Lung (tissue), 12 donors: Measurements from ENCODE around the gene EFNA5. TPM values are rescaled to one million over a fixed set of nuclear protein-coding genes. Genes with fewer than 3 reads are reported as not detected.

ENCODE experiments used
- ATAC-seq: fragments of 200-7000 bp; cut with Tn5 transposase; one replicate; pipeline ENCODE4 v1.9.1; 2020; ENCODE audit warnings: moderate number of reproducible peaks; ENCODE audit not compliant: insufficient read depth, low FRiP score
- DNase-seq, 3 donors: peaks; one replicate each; pipeline ENCODE4 v3.0.0-alpha.2; 2013 to 2017
- H3K27ac ChIP-seq, 2 donors: one replicate each; pipeline ENCODE4 v1.5.1; 2013; ENCODE audit warnings: mild to moderate bottlenecking in 2 of 2, moderate library complexity in 2 of 2, control low read depth in 1 of 2, inconsistent platforms in 1 of 2, low read depth in 1 of 2, low read length in 1 of 2
- H3K27me3 ChIP-seq, 3 donors: one replicate each; pipeline ENCODE4 v1.5.1; 2013; ENCODE audit warnings: low read length in 2 of 3; ENCODE audit not compliant: control insufficient read depth in 3 of 3, insufficient read depth in 3 of 3
- H3K36me3 ChIP-seq, 4 donors: one replicate each; pipeline ENCODE4 v1.5.1; 2013; ENCODE audit warnings: low read length in 4 of 4, mild to moderate bottlenecking in 1 of 4, moderate library complexity in 1 of 4; ENCODE audit not compliant: control insufficient read depth in 4 of 4, insufficient read depth in 4 of 4
- H3K4me1 ChIP-seq, 5 donors: one replicate each; pipeline ENCODE4 v1.5.1; 2013; ENCODE audit warnings: low read length in 5 of 5, mild to moderate bottlenecking in 2 of 5, moderate library complexity in 1 of 5; ENCODE audit not compliant: control insufficient read depth in 5 of 5, insufficient read depth in 5 of 5
- H3K4me3 ChIP-seq: one replicate; pipeline ENCODE4 v1.5.1; 2013; ENCODE audit warnings: mild to moderate bottlenecking, control low read depth, moderate library complexity
- H3K9ac ChIP-seq, 2 donors: one replicate each; pipeline ENCODE4 v1.5.1; 2013; ENCODE audit warnings: low read length in 2 of 2, control low read depth in 1 of 2; ENCODE audit not compliant: insufficient read depth in 1 of 2
- H3K9me3 ChIP-seq, 4 donors: one replicate each; pipeline ENCODE4 v1.5.1; 2013; ENCODE audit warnings: low read length in 3 of 4, mild to moderate bottlenecking in 1 of 4, moderate library complexity in 1 of 4; ENCODE audit not compliant: control insufficient read depth in 4 of 4, insufficient read depth in 3 of 4
- CTCF ChIP-seq: IDR thresholded peaks from 2 replicates; pipeline ENCODE4 v1.5.1; 2012; ENCODE audit warnings: mild to moderate bottlenecking; ENCODE audit errors: control extremely low read depth, extremely low read depth
- WGBS, 2 donors: extraction: QIAGEN DNeasy Blood & Tissue Kit; methylation state at CpG; one replicate each; pipeline ENCODE4 v1.1.7; 2013; 5-methylcytosine and 5-hydroxymethylcytosine counted together
- polyA plus RNA-seq, 2 donors: library from polyadenylated mRNA; stranded (reverse); fragments of 200-250 nt; gene quantifications; one replicate each; pipeline ENCODE4 v1.2.1, GENCODE V29; 2013
- total RNA-seq, 2 donors: library from RNA; depleted of rRNA in 1 of 2; stranded (reverse); fragments of >200 nt in 1 of 2; gene quantifications; one replicate each; pipeline ENCODE4 v1.2.1, GENCODE V29; 2014 to 2021
- donor health status: control.
- donor health status: control.
- donor health status: Bipolar disorder and iron deficiency.
- donor health status: healthy.
- donor health status: DM: yes; HTN: yes; CAD: no.

The EFNA5 gene
- total and polyA plus RNA-seq, 4 donors: 2.1 to 18.4 (median 7.8) TPM

DNA sequence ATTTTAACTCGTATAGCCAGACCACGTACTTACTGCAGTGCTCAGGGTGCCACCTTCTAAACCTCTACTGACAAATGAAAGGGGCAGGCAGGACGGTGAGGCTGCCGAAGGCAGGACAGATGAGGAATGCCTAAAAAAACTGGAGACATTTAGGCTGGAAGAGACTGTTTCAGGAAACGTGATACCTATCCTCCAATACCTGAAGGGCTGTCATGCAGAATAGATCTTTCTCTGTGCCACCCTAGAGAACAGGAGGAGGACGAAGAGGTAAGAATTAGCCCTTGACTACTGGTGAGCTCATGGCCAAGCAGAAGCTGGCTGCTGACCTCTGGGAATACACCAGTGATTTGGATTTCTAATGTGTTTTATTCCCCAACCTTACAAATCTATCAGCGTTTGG is 139.4 kb downstream of the EFNA5 start:
- no peak for TF ChIP-seq CTCF
- H3K4me3 ChIP-seq: no peak overlapping the region
- peaks cover 0 to 2% (median 0%) of the 10 kb centered on the region in 4 donors for H3K9me3 ChIP-seq
- no peak for ATAC-seq
- no peaks in the 10 kb centered on the region for H3K27me3 ChIP-seq
- H3K9ac ChIP-seq: no peak overlapping the region
- no peak overlapping the region for H3K27ac ChIP-seq
- 82 to 87% methylated on average over 7 of the region's 7 CpGs for WGBS, 2 donors
- peaks cover 0 to 22% (median 8%) of the 10 kb centered on the region in 5 donors for H3K4me1 ChIP-seq
- DNase-seq: no peak
- H3K36me3 ChIP-seq: no peaks in the 10 kb centered on the region

DNA sequence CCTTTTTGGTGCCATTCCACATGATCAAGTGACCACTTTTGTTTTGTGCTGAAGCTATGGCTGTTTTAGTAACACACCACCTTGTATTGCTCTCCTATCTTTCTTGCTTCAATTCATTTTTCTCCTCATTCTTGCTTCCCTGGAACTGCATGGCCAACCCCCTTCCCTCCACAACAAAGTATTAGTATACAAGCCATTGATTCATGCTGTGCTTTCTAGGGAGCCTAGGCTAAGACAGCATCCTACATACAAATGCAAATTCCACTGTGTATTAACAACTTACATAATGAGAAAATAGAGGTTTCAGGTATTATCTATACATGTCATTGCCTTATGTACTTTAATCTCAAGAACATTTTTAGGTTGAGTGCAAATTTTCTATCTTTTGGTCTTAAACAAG is 141.1 kb downstream of the EFNA5 start:
- DNase-seq (no peak), ATAC-seq (no peak)
- no peak overlapping the region for H3K27ac ChIP-seq
- TF ChIP-seq CTCF: no peak
- H3K36me3 ChIP-seq: no peaks in the 10 kb centered on the region
- H3K4me1 ChIP-seq: peaks cover 0 to 17% (median 3%) of the 10 kb centered on the region in 5 donors
- no peak overlapping the region for H3K9ac ChIP-seq
- H3K27me3 ChIP-seq: no peaks in the 10 kb centered on the region
- no peak overlapping the region for H3K4me3 ChIP-seq
- peaks cover 0 to 2% (median 0%) of the 10 kb centered on the region in 4 donors for H3K9me3 ChIP-seq

GRCh38 chr5:107526270-107526937 is 144.3 kb downstream of the EFNA5 start:
- Histone ChIP-seq H3K9me3 (peaks cover 0 to 2% (median 0%) of the 10 kb centered on the region in 4 donors), H3K27ac (no peak overlapping the region), H3K4me1 (peaks cover 0 to 4% (median 0%) of the 10 kb centered on the region in 5 donors), H3K27me3 (no peaks in the 10 kb centered on the region), H3K9ac (no peak overlapping the region), H3K4me3 (no peak overlapping the region), H3K36me3 (no peaks in the 10 kb centered on the region)
- ATAC-seq: no peak
- no peak for DNase-seq
- TF ChIP-seq CTCF: no peak

GRCh38 chr5:107524111-107524510 is 146.6 kb downstream of the EFNA5 start:
- H3K27ac ChIP-seq: no peak overlapping the region
- no peaks in the 10 kb centered on the region for H3K36me3 ChIP-seq
- H3K27me3 ChIP-seq: no peaks in the 10 kb centered on the region
- ATAC-seq (no peak), DNase-seq (no peak)
- H3K9ac ChIP-seq: no peak overlapping the region
- no peak for TF ChIP-seq CTCF
- H3K4me1 ChIP-seq: peaks cover 2 to 16% (median 6%) of the 10 kb centered on the region in 5 donors
- 94% methylated on average over 2 of the region's 2 CpGs for WGBS, 2 donors
- no peaks in the 10 kb centered on the region for H3K9me3 ChIP-seq
- H3K4me3 ChIP-seq: no peak overlapping the region
